Measurements from ENCODE around the gene STARD7.

Gene STARD7

DNA sequence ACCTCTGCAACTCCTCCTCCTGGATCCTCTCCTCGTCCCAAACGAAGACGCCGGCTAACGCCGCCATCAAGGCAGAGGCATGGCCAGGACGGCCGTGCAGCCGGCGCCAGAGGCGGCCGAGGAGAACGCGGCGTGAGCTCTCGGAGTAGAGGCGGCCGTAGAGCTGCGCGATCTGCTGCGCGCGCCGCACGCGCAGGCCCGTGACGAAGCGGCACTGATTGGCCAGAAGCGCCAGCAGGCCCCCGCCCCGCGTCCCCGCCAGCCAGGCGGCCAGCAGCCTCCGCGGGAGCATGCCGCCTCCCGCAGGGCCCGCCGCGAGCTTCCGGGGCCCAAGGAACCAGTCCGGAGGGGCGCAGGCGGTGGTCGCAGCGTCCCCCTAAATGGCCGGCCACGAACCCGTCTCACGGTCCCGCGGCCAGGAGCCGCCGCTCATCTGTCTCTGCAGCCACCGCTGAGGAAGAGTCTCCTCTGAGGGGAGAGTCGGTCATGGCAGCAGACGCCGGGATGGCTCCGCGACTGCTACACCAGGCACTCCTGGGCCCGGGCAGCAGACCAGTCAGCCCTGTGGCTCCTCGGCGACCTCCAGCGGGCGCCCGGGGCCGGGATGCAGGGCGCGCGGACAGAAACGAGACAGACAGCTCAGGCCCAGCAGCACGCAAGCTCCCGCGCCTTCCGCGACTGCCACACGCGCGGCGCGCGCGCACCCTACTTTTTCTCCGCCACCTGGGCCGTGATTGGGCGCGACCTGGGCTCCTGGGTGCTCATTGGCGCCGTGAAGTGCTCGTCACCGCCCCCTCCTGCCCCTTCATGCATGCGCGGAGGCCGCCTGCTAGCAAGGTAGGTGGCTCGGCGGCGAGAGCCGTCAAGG is at the start of gene STARD7 (continued):
- no peak for TF ChIP-seq ZNF214 (tag by site-specific recombination; IDR thresholded peaks at IDR 0.05; ENCODE audit: borderline replicate concordance)
- TF ChIP-seq, protein P1, sequence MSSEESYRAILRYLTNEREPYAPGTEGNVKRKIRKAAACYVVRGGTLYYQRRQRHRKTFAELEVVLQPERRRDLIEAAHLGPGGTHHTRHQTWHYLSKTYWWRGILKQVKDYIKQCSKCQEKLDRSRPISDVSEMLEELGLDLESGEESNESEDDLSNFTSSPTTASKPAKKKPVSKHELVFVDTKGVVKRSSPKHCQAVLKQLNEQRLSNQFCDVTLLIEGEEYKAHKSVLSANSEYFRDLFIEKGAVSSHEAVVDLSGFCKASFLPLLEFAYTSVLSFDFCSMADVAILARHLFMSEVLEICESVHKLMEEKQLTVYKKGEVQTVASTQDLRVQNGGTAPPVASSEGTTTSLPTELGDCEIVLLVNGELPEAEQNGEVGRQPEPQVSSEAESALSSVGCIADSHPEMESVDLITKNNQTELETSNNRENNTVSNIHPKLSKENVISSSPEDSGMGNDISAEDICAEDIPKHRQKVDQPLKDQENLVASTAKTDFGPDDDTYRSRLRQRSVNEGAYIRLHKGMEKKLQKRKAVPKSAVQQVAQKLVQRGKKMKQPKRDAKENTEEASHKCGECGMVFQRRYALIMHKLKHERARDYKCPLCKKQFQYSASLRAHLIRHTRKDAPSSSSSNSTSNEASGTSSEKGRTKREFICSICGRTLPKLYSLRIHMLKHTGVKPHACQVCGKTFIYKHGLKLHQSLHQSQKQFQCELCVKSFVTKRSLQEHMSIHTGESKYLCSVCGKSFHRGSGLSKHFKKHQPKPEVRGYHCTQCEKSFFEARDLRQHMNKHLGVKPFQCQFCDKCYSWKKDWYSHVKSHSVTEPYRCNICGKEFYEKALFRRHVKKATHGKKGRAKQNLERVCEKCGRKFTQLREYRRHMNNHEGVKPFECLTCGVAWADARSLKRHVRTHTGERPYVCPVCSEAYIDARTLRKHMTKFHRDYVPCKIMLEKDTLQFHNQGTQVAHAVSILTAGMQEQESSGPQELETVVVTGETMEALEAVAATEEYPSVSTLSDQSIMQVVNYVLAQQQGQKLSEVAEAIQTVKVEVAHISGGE (tag by site-specific recombination; conservative IDR thresholded peaks at IDR 0.05; ENCODE audit: low read depth), result peak; percentile 43; the same call in 1 of the 2 replicates
- 0 out of 2 replicates have a peak, but pooled peaks have one; percentile 40 for TF ChIP-seq ZNF24 (tag by site-specific recombination; IDR thresholded peaks at IDR 0.05)
- no peak for TF ChIP-seq ZNF169 (tag by site-specific recombination; IDR thresholded peaks at IDR 0.05)
- TF ChIP-seq, protein P2, sequence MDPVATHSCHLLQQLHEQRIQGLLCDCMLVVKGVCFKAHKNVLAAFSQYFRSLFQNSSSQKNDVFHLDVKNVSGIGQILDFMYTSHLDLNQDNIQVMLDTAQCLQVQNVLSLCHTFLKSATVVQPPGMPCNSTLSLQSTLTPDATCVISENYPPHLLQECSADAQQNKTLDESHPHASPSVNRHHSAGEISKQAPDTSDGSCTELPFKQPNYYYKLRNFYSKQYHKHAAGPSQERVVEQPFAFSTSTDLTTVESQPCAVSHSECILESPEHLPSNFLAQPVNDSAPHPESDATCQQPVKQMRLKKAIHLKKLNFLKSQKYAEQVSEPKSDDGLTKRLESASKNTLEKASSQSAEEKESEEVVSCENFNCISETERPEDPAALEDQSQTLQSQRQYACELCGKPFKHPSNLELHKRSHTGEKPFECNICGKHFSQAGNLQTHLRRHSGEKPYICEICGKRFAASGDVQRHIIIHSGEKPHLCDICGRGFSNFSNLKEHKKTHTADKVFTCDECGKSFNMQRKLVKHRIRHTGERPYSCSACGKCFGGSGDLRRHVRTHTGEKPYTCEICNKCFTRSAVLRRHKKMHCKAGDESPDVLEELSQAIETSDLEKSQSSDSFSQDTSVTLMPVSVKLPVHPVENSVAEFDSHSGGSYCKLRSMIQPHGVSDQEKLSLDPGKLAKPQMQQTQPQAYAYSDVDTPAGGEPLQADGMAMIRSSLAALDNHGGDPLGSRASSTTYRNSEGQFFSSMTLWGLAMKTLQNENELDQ (tag by site-specific recombination; IDR thresholded peaks at IDR 0.05; ENCODE audit: low read depth), result no peak
- TF ChIP-seq ZFHX2 (tag by site-specific recombination; conservative IDR thresholded peaks at IDR 0.05), result peak; percentile 66
- TF ChIP-seq, protein P3, sequence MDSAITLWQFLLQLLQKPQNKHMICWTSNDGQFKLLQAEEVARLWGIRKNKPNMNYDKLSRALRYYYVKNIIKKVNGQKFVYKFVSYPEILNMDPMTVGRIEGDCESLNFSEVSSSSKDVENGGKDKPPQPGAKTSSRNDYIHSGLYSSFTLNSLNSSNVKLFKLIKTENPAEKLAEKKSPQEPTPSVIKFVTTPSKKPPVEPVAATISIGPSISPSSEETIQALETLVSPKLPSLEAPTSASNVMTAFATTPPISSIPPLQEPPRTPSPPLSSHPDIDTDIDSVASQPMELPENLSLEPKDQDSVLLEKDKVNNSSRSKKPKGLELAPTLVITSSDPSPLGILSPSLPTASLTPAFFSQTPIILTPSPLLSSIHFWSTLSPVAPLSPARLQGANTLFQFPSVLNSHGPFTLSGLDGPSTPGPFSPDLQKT (IDR thresholded peaks at IDR 0.05; ENCODE audit: borderline replicate concordance, low read depth, low read length), result no peak
- TF ChIP-seq GLIS1 (tag by site-specific recombination; IDR thresholded peaks at IDR 0.05), result peak; percentile 65
- TF ChIP-seq SP7 (tag by site-specific recombination; IDR thresholded peaks at IDR 0.05), result peak; percentile 74
- TF ChIP-seq, protein P4, sequence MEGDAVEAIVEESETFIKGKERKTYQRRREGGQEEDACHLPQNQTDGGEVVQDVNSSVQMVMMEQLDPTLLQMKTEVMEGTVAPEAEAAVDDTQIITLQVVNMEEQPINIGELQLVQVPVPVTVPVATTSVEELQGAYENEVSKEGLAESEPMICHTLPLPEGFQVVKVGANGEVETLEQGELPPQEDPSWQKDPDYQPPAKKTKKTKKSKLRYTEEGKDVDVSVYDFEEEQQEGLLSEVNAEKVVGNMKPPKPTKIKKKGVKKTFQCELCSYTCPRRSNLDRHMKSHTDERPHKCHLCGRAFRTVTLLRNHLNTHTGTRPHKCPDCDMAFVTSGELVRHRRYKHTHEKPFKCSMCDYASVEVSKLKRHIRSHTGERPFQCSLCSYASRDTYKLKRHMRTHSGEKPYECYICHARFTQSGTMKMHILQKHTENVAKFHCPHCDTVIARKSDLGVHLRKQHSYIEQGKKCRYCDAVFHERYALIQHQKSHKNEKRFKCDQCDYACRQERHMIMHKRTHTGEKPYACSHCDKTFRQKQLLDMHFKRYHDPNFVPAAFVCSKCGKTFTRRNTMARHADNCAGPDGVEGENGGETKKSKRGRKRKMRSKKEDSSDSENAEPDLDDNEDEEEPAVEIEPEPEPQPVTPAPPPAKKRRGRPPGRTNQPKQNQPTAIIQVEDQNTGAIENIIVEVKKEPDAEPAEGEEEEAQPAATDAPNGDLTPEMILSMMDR (tag by site-specific recombination; IDR thresholded peaks at IDR 0.05), result peak; percentile 90
- TF ChIP-seq ZNF791 (tag by site-specific recombination; IDR thresholded peaks at IDR 0.05), result no peak
- no peak for TF ChIP-seq ZNF561 (tag by site-specific recombination; IDR thresholded peaks at IDR 0.05; ENCODE audit: borderline replicate concordance)
- no peak for TF ChIP-seq ZNF350 (tag by site-specific recombination; IDR thresholded peaks at IDR 0.05)
- no peak for TF ChIP-seq HOXD13 (CRISPR knock-in tag; IDR thresholded peaks at IDR 0.05; ENCODE audit: borderline replicate concordance)
- peak; percentile 38; the same call in 1 of the 2 replicates for TF ChIP-seq EGR2 (tag by site-specific recombination; IDR thresholded peaks at IDR 0.05; ENCODE audit: low read depth)
- no peak for TF ChIP-seq ZNF211 (tag by site-specific recombination; IDR thresholded peaks at IDR 0.05; ENCODE audit: low read depth)
- no peak for TF ChIP-seq ZNF426 (tag by site-specific recombination; IDR thresholded peaks at IDR 0.05)
- peak; percentile 89 for TF ChIP-seq ZBTB8A (tag by site-specific recombination; IDR thresholded peaks at IDR 0.05)
- TF ChIP-seq MEIS1 (CRISPR knock-in tag; IDR thresholded peaks at IDR 0.05; ENCODE audit: borderline replicate concordance), result peak; percentile 22; the same call in 1 of the 2 replicates
- peak; percentile 29; the same call in 1 of the 2 replicates for TF ChIP-seq ZBTB17 (tag by site-specific recombination; IDR thresholded peaks at IDR 0.05)
- TF ChIP-seq GLIS2 (tag by site-specific recombination; IDR thresholded peaks at IDR 0.05), result peak; percentile 87
- TF ChIP-seq, protein P5, sequence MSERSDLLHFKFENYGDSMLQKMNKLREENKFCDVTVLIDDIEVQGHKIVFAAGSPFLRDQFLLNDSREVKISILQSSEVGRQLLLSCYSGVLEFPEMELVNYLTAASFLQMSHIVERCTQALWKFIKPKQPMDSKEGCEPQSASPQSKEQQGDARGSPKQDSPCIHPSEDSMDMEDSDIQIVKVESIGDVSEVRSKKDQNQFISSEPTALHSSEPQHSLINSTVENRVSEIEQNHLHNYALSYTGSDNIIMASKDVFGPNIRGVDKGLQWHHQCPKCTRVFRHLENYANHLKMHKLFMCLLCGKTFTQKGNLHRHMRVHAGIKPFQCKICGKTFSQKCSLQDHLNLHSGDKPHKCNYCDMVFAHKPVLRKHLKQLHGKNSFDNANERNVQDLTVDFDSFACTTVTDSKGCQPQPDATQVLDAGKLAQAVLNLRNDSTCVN (tag by site-specific recombination; optimal IDR thresholded peaks at IDR 0.05), result peak; percentile 99
- no peak for TF ChIP-seq SCRT2 (tag by site-specific recombination; IDR thresholded peaks at IDR 0.05)
- no peak for TF ChIP-seq KLF7 (tag by site-specific recombination; IDR thresholded peaks at IDR 0.05; ENCODE audit: borderline replicate concordance)
- no peak for TF ChIP-seq ZNF701 (tag by site-specific recombination; IDR thresholded peaks at IDR 0.05)
- no peak for TF ChIP-seq ZNF146 (tag by site-specific recombination; IDR thresholded peaks at IDR 0.05)
- peak; percentile 56; the same call in 1 of the 2 replicates for TF ChIP-seq ZNF76 (tag by site-specific recombination; IDR thresholded peaks at IDR 0.05; ENCODE audit: borderline replicate concordance, low read depth)
- TF ChIP-seq ZNF335 (tag by site-specific recombination; conservative IDR thresholded peaks at IDR 0.05), result peak; percentile 88
- peak; percentile 94 for TF ChIP-seq SP2 (tag by site-specific recombination; IDR thresholded peaks at IDR 0.05)
- 0 out of 2 replicates have a peak, but pooled peaks have one; percentile 17 for TF ChIP-seq OVOL3 (tag by site-specific recombination; IDR thresholded peaks at IDR 0.05)

Data from HEK293 (cell line).